Cardiac muscle cell (in vitro differentiated cells and primary cell): ENCODE data around the gene ZDBF2. TPM values are rescaled to one million over a fixed set of nuclear protein-coding genes. Genes with fewer than 3 reads are reported as not detected.
A peak's percentile ranks its signal among the peaks of the same experiment; 100 is the strongest.

Experiments
- DNase-seq, 2 donors: peaks; one replicate each; pipeline versions ENCODE4 v3.0.0 to v3.0.0-alpha.2; 2010 to 2017; ENCODE audit warnings: low read depth in 1 of 2, low spot score in 1 of 2
- H3K27ac ChIP-seq: fragments of 200-600 bp; sonication (generic); 2 replicates; pipeline ENCODE4 v1.5.1; 2016
- H3K27me3 ChIP-seq: fragments of 200-600 bp; sonication (generic); 2 replicates; pipeline ENCODE4 v1.6.0; 2016; ENCODE audit warnings: control low read depth
- H3K36me3 ChIP-seq: fragments of 200-600 bp; sonication (generic); 2 replicates; pipeline ENCODE4 v1.5.1; 2016; ENCODE audit warnings: control low read depth
- H3K4me1 ChIP-seq: fragments of 200-600 bp; sonication (generic); 2 replicates; pipeline ENCODE4 v1.8.1; 2017; ENCODE audit warnings: low read depth, mild to moderate bottlenecking, mixed run types
- H3K4me3 ChIP-seq: fragments of 200-600 bp; sonication (generic); 2 replicates; pipeline ENCODE4 v1.5.1; 2016; ENCODE audit warnings: mild to moderate bottlenecking
- H3K9me3 ChIP-seq: fragments of 200-600 bp; sonication (generic); 2 replicates; pipeline ENCODE4 v1.5.1; 2017; ENCODE audit warnings: low read depth, mild to moderate bottlenecking, control low read depth
- polyA plus RNA-seq: library from polyadenylated mRNA; unstranded; fragments of >200 nt; fragmentation: Nextera tagmentation; extraction: Ambion mirVana; gene quantifications from 2 replicates; pipeline ENCODE4 v1.2.1, GENCODE V29; 2016
- total RNA-seq: library from RNA; depleted of rRNA; stranded (reverse); fragments of >200 nt; gene quantifications from 2 replicates; pipeline ENCODE4 v1.2.3, GENCODE V29; 2016
- TF ChIP-seq, protein P1 (sequence below): IDR thresholded peaks from 2 replicates; pipeline ENCODE4 v1.5.1; 2012; ENCODE audit warnings: low read depth, mild to moderate bottlenecking, low read length

Gene ZDBF2
- total and polyA plus RNA-seq, 2 experiments from 2014 or later: 4.3 to 34.6 TPM

DNA sequence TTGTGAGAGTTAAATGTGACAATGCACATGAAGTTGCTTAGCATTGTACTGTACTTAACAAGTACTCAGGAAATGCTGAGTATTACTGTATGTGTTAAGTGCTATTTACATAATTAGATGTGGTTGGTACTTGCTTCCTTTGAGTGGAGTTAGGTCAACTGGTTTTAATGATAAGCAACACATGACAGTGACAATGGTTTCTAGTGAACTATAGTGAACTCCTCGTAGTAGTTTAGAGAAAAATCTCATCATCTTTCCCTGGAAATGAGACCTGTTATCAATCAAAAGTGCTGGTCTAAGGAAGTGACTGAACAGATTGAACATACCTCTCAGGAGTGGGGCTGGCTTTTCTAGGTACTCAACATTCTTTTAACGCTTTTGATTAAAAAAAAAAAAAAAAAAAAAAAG lies 29.2 kb upstream of the ZDBF2 start:
- H3K27me3 ChIP-seq: peaks cover 27% of the 10 kb centered on the region

DNA sequence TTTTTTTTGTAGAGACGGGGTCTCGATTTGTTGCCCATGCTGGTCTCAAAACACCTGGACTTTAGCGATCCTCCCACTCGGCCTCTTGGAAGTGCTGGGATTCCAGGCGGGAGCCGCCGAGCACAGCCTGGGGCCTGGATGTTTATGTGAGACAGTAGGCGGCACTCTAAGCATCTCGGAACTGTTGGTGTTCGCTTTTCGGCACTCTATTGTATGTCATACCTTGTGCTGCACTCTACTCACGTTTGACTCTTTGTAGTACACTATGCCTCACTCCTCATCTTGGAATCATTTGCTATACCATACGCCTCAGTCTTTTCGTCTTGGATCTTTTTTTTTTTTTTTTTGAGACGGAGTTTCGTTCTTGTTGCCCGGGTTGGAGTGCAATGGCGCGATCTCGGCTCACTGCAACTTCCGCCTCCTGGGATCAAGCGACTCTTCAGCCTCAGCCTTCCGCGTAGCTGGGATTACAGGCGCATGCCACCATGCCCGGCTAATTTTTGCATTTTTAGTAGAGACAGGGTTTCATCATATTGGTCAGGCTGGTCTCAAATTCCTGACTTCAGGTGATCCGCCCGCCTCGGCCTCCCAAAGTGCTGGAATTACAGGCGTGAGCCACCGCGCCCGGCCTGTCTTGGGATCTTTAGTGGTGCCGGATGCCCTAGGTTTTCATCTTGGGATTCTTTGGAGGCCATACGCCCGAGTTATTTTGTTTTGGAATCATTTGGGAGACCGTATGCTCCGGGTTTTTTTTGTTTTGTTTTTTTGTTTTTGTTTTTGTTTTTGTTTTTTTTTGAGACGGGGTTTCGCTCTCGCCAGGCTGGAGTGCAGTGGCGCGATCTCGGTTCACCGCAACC lies 24.2 kb upstream of the ZDBF2 start:
- no peak overlapping the region for H3K27ac ChIP-seq
- TF ChIP-seq, protein P1, sequence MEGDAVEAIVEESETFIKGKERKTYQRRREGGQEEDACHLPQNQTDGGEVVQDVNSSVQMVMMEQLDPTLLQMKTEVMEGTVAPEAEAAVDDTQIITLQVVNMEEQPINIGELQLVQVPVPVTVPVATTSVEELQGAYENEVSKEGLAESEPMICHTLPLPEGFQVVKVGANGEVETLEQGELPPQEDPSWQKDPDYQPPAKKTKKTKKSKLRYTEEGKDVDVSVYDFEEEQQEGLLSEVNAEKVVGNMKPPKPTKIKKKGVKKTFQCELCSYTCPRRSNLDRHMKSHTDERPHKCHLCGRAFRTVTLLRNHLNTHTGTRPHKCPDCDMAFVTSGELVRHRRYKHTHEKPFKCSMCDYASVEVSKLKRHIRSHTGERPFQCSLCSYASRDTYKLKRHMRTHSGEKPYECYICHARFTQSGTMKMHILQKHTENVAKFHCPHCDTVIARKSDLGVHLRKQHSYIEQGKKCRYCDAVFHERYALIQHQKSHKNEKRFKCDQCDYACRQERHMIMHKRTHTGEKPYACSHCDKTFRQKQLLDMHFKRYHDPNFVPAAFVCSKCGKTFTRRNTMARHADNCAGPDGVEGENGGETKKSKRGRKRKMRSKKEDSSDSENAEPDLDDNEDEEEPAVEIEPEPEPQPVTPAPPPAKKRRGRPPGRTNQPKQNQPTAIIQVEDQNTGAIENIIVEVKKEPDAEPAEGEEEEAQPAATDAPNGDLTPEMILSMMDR: no peak
- peaks cover 75% of the 10 kb centered on the region for H3K27me3 ChIP-seq
- H3K4me3 ChIP-seq: peak overlapping the region; percentile 22
- no peaks in the 10 kb centered on the region for H3K36me3 ChIP-seq
- DNase-seq: peak; percentile 21 to 44
- no peaks in the 10 kb centered on the region for H3K9me3 ChIP-seq
- H3K4me1 ChIP-seq: no peaks in the 10 kb centered on the region

More for the DNA sequence above, 29.2 kb upstream of the ZDBF2 start:
- no peaks in the 10 kb centered on the region for H3K36me3 ChIP-seq
- TF ChIP-seq, protein P1: no peak
- no peaks in the 10 kb centered on the region for H3K4me1 ChIP-seq
- no peaks in the 10 kb centered on the region for H3K9me3 ChIP-seq
- no peak overlapping the region for H3K27ac ChIP-seq
- no peak for DNase-seq
- H3K4me3 ChIP-seq: no peak overlapping the region

DNA sequence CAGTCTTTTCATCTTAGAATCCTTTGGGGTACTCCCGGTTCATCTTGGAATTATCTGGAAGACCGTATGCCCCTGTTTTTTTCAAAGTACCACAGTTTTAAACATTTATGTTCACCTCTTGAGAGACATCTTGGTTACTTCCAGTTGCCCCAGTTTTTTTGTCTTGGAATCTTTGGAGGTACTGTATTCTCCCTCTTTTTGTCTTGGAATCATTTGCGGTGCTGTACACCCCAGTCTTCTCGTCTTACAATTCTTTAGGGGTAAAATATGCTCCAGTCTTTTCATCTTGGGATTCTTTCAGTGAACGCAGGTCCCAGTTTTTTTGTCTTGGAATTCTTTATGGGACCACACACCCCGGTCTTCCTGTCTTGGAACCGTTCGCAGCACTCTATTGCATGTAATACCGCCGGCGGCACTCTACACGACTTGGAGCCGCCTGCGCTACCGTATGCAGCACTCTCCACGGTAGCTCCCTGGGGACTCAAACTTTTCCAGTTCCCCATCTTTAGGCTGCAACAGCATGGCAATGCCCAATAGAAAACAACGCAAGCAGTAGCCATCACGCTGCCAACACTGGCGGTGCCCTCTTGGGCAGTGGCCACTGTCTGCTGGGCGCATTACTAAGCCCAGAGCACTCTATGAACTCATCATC lies 21.2 kb upstream of the ZDBF2 start:
- Histone ChIP-seq H3K4me3 (no peak overlapping the region), H3K36me3 (no peaks in the 10 kb centered on the region), H3K27me3 (peaks cover 98% of the 10 kb centered on the region), H3K9me3 (no peaks in the 10 kb centered on the region), H3K4me1 (no peaks in the 10 kb centered on the region), H3K27ac (no peak overlapping the region)
- DNase-seq: no peak
- TF ChIP-seq, protein P1: no peak

DNA sequence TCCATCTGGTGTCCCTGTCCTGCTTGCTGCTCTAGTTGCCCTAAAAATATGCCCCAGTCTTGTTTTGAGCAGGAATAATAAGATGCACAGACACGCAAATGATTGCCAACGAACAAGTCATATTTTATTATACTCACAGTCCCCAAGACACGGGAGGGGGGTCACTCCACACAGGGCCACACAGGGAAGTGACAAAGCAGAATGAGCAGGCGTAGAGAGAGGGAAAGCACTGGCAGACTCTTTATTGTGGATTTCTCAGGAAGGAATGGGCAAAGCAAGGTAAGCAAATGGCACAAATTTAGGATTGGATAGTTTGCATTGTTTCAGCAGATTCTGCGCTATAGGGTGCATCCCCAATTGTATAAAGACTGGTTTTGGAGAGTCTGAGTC lies 20.7 kb upstream of the ZDBF2 start:
- no peaks in the 10 kb centered on the region for H3K9me3 ChIP-seq
- no peaks in the 10 kb centered on the region for H3K4me1 ChIP-seq
- TF ChIP-seq, protein P1: no peak
- no peaks in the 10 kb centered on the region for H3K36me3 ChIP-seq
- H3K4me3 ChIP-seq: no peak overlapping the region
- no peak for DNase-seq
- no peak overlapping the region for H3K27ac ChIP-seq
- H3K27me3 ChIP-seq: peaks cover 99% of the 10 kb centered on the region

DNA sequence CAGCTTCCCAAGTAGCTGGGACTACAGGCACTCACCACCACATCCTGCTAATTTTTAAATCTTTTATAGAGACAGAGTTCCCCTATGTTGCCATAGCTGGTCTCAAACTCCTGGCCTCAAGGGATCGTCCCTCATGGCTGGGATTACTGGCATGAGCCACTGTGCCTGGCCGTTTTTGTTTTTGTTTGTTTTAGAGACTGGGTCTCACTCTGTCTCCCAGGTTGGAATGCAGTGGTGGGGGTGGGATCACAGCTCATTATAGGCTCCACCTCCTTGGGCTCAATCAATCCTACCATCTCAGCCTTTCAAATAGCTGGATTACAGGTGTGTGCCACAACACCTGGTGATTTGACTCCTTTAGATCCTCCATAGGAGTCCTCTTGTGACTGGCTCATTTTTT lies 19.5 kb upstream of the ZDBF2 start:
- no peak overlapping the region for H3K4me3 ChIP-seq
- no peaks in the 10 kb centered on the region for H3K4me1 ChIP-seq
- H3K27ac ChIP-seq: no peak overlapping the region
- peaks cover 99% of the 10 kb centered on the region for H3K27me3 ChIP-seq
- no peaks in the 10 kb centered on the region for H3K36me3 ChIP-seq
- TF ChIP-seq, protein P1: no peak
- DNase-seq: no peak
- H3K9me3 ChIP-seq: no peaks in the 10 kb centered on the region
